Measurements from ENCODE around the gene PPP6R2. TPM values are rescaled to one million over a fixed set of nuclear protein-coding genes. Genes with fewer than 3 reads are reported as not detected.

PPP6R2 gene
- total RNA-seq, 1 experiment from 2014 or later = 42.6 TPM

DNA sequence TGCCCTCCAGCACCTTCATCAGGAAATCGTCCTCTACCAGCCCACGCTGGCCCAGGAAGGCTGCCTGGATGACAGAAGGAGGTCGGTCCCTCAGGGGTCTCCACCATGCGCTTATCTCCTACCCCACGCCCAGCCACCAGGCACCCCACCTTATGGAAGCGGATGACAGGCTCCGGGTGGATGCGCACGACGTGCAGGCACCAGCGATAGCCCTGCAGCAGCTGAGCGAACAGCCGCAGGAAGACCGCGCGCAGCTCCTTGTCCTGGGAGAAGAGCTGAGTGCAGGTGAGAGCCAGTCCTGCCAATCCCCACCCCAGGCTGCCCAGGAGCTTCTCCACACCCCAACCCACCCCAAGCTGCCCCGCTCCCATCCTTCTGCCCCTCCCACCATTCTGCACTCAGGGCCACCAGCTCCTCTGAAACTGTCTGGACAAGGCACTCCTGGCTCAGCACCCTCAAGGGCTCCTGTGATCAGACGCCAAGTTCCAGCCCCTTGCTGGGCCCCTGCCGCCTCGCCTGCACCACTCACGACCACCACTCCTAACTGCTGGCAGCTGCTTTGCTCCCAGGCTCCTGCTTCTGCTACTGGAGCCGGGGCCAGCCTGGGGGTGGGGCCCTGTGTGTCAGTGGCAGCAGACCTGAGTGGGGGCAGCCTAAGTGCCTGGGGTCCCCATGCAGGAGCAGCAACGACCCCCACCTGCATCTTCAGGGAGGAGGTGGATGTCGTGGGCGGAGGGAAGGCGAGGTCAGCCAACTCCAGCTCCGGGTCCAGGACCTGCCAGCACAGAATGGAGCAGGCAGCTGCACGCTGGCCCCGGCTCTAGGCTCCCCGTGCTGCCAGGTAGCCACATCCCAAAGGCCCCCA lies 122.2 kb downstream of the PPP6R2 start:
- Histone ChIP-seq H3K79me2 (ENCODE audit: insufficient read depth, low read length) (no peaks in the 10 kb centered on the region; the same call in 1 of the 2 replicates), H3K9ac (ENCODE audit: extremely low read depth, insufficient read length, low read length) (no peak overlapping the region), H3K4me2 (ENCODE audit: insufficient read depth, insufficient read length, low read length) (no peak overlapping the region), H3K14ac (ENCODE audit: insufficient read depth, low read length) (no peak overlapping the region), H3K27ac (ENCODE audit: insufficient read length, low read depth, low read length) (no peak overlapping the region), H3K4me1 (ENCODE audit: insufficient read depth, low read length) (no peaks in the 10 kb centered on the region), H3K9me3 (ENCODE audit: control insufficient read depth, low read depth, low read length) (no peaks in the 10 kb centered on the region), H2AK5ac (ENCODE audit: insufficient read length, low read length) (no peak overlapping the region), H4K8ac (replicated peaks; ENCODE audit: insufficient read length, low read depth, low read length) (no peak overlapping the region), H2BK12ac (ENCODE audit: insufficient read length, low read depth, low read length) (no peak overlapping the region), H3K79me1 (ENCODE audit: insufficient read depth, low read depth, low read length, poor library complexity, severe bottlenecking) (peaks cover 6% of the 10 kb centered on the region), H3K18ac (ENCODE audit: insufficient read length, low read depth, low read length) (no peak overlapping the region), H4K20me1 (ENCODE audit: control insufficient read depth, insufficient read depth, insufficient read length) (no peaks in the 10 kb centered on the region), H2AFZ (ENCODE audit: low read length) (no peak overlapping the region), H4K91ac (ENCODE audit: insufficient read length, low read depth, low read length) (no peak overlapping the region), H3K23ac (ENCODE audit: insufficient read length, low read depth, low read length) (no peak overlapping the region), H3K27me3 (ENCODE audit: insufficient read depth, low read length) (no peaks in the 10 kb centered on the region), H2BK120ac (ENCODE audit: low read depth, low read length, poor library complexity, severe bottlenecking) (no peak overlapping the region), H2BK15ac (ENCODE audit: low read depth, low read length) (no peak overlapping the region), H3K56ac (ENCODE audit: insufficient read length, low read depth, low read length) (no peak overlapping the region), H3K23me2 (ENCODE audit: insufficient read length, low read depth, low read length, poor library complexity, severe bottlenecking) (no peaks in the 10 kb centered on the region), H3T11ph (ENCODE audit: low read length) (no peak overlapping the region), H2BK20ac (ENCODE audit: low read depth, low read length, poor library complexity, severe bottlenecking) (no peak overlapping the region), H2BK5ac (ENCODE audit: insufficient read length, low read length) (no peak overlapping the region), H3K4ac (ENCODE audit: low read depth, low read length) (no peak overlapping the region), H4K5ac (ENCODE audit: insufficient read length, low read depth, low read length) (no peak overlapping the region)
- Mint-ChIP-seq H3K4me3 (no peak overlapping the region), H3K27ac (no peak overlapping the region), H3K36me3 (ENCODE audit: insufficient read depth in 1 of 3, low read depth in 3 of 3) (peaks cover 21 to 65% (median 59%) of the 10 kb centered on the region in 3 experiments), H3K4me1 (peaks cover 3 to 8% of the 10 kb centered on the region in 2 experiments), H3K27me3 (ENCODE audit: low read depth) (no peaks in the 10 kb centered on the region), H3K9me3 (no peaks in the 10 kb centered on the region)
- no CpG with 5 or more reads among the region's 30 CpGs for WGBS (ENCODE audit: extremely low coverage, insufficient read length, low lambda C conversion rate)
- TF ChIP-seq, protein P1, sequence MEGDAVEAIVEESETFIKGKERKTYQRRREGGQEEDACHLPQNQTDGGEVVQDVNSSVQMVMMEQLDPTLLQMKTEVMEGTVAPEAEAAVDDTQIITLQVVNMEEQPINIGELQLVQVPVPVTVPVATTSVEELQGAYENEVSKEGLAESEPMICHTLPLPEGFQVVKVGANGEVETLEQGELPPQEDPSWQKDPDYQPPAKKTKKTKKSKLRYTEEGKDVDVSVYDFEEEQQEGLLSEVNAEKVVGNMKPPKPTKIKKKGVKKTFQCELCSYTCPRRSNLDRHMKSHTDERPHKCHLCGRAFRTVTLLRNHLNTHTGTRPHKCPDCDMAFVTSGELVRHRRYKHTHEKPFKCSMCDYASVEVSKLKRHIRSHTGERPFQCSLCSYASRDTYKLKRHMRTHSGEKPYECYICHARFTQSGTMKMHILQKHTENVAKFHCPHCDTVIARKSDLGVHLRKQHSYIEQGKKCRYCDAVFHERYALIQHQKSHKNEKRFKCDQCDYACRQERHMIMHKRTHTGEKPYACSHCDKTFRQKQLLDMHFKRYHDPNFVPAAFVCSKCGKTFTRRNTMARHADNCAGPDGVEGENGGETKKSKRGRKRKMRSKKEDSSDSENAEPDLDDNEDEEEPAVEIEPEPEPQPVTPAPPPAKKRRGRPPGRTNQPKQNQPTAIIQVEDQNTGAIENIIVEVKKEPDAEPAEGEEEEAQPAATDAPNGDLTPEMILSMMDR (conservative IDR thresholded peaks at IDR 0.05) = no peak
- no peak for DNase-seq

Measured in H9 (cell line).